Activated T-cell treated with anti-CD3 and anti-CD28 coated beads, Interleukin-2, amount 50 U/mL, for 24 hours (primary cell): Measurements from ENCODE around the gene PINK1.
"Not testable (repeated sequence)": the region's sequence is repeated elsewhere in the genome, so short reads cannot be mapped to it uniquely, and the experiment has no call there.

Experiments
- DNase-seq: peaks from one replicate; pipeline ENCODE4 v3.0.0-alpha.2; 2020
- H3K27ac Mint-ChIP-seq: 2 replicates; pipeline ENCODE4 v1.8.0; 2020; ENCODE audit warnings: mild to moderate bottlenecking, mixed read lengths
- H3K27me3 Mint-ChIP-seq: 2 replicates; pipeline ENCODE4 v1.8.0; 2020; ENCODE audit warnings: mixed read lengths
- H3K36me3 Mint-ChIP-seq: 2 replicates; pipeline ENCODE4 v1.8.0; 2020; ENCODE audit warnings: low read depth, mixed read lengths
- H3K4me1 Mint-ChIP-seq: 2 replicates; pipeline ENCODE4 v1.8.0; 2020; ENCODE audit warnings: low read depth, mixed read lengths
- H3K4me3 Mint-ChIP-seq: 2 replicates; pipeline ENCODE4 v1.8.0; 2020; ENCODE audit warnings: mild to moderate bottlenecking, moderate library complexity, mixed read lengths
- H3K9me3 Mint-ChIP-seq: 2 replicates; pipeline ENCODE4 v1.8.0; 2020; ENCODE audit warnings: mixed read lengths

PINK1 gene

DNA sequence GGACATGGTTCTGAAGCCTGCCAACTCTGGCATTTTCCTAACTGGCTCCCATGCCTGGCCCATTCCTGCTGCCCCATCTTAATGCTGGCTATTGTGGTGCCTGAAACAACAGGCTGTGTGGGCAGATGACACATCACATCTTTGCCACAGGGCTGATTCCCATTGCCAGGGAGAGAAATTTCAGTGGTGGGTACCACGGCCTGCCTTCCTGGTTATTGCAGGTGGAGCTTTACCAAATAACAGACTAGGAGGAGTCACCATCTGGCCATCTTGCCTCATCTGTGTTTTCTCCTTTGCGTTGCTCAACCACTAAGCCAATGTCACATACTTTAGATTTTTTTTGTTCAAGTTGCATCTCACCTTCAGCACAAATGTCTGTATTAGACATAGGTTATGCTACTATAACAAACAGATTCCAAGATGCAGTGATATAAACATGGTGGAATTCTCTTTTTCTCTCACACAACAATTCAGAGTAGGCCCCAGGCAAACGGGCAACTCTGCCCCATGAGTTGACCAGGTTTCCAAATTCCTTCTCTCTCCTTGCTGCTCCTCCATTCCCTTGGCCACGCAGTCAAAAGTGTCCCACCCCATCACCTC is 30.3 kb upstream of the PINK1 start:
- no peaks in the 10 kb centered on the region for H3K27me3 Mint-ChIP-seq
- H3K4me1 Mint-ChIP-seq: no peaks in the 10 kb centered on the region
- H3K36me3 Mint-ChIP-seq: no peaks in the 10 kb centered on the region
- H3K9me3 Mint-ChIP-seq: no peaks in the 10 kb centered on the region
- H3K27ac Mint-ChIP-seq: no peak overlapping the region
- no peak overlapping the region for H3K4me3 Mint-ChIP-seq
- DNase-seq: no peak

DNA sequence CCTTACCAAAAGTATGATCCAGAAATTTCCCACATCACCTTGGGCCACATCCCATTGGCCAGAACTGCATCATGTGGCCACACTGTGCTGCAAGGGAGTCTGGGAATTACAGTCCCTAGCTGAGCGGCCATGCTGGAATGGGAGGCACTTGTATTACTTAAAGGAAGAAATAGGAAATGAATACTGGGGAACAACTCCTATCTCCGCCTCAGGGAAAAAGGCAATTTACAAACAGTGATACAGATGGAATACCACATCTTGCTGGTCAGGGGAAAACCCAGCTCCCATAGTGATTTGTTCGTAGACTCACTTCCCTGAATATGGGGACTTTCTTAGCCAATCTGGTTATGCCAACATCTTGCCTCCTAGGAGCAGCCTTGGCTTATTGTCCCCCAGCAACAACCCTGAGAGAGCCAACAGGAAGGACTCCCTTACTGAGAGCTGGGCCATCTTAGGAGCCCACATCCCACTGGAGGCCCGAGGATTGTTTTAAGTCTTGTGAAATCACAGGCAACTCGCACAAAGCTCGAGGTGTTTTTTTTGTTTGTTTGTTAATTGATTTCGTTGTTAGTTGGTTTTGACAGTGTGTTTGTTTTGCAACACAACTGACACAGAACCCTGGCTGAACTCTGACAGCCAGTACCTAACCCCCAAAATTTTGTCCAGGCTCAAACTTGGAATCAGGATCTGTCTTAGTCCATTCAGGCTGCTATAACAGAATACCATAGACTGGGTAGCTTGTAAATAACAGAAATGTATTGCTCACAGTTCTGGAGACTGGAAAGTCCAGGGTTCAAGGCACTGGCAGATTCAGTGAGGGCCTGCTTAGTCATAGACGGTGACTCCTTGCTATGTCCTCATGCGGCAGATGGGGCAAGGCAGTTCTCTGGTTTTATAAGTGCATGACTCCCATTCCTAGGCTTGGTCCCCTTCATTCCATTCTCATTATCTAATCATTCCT is 29.5 kb upstream of the PINK1 start:
- Mint-ChIP-seq H3K9me3 (no peaks in the 10 kb centered on the region), H3K27ac (no peak overlapping the region)

GRCh38 chr1:20604678-20605077 is 28.6 kb upstream of the PINK1 start:
- no peaks in the 10 kb centered on the region for H3K27me3 Mint-ChIP-seq

More for the DNA sequence above, 29.5 kb upstream of the PINK1 start:
- no peak for DNase-seq
- H3K27me3 Mint-ChIP-seq: no peaks in the 10 kb centered on the region
- H3K4me1 Mint-ChIP-seq: no peaks in the 10 kb centered on the region
- H3K36me3 Mint-ChIP-seq: no peaks in the 10 kb centered on the region
- no peak overlapping the region for H3K4me3 Mint-ChIP-seq

DNA sequence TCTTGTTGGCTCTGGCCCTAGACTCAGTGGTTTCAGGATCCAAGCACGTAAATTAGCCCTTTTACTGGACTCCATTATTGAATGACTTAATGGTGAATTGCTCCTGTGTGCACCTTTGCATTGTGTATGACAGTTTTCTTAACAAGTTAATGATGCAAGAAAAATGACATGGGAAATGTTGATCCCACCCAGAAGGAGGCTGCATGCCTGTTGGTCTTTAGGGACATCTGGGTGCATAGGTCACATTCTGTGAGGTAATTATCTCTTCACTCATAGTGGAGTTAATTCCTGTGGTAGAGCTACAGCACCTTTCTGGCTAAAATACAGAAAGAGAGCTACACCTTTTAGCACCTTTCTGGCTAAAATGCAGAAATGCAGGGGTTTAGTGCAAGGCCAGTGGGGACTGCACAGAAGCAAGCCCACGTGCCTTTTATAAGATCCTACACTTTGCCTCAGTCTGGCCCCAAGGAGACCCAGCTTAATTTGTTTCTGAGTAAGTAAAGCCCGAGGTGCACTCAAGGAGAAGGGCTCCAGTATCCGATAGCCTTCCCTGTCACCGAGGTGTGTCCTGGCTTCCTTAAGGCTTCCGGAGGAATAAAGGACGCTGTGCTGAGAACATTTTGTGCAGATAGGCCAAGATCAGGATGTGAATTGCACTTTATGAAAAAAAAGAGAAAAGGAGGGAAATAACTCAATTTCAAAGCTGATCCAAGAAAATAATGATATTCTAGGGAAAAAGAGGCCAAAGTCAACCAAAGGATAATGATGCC is 26.3 kb upstream of the PINK1 start:
- H3K9me3 Mint-ChIP-seq, H3K36me3 Mint-ChIP-seq, H3K4me1 Mint-ChIP-seq, H3K4me3 Mint-ChIP-seq, H3K27ac Mint-ChIP-seq, DNase-seq, H3K27me3 Mint-ChIP-seq: not testable (repeated sequence)

More at GRCh38 chr1:20604678-20605077, 28.6 kb upstream of the PINK1 start:
- no peaks in the 10 kb centered on the region for H3K9me3 Mint-ChIP-seq
- no peak overlapping the region for H3K4me3 Mint-ChIP-seq
- no peaks in the 10 kb centered on the region for H3K4me1 Mint-ChIP-seq
- DNase-seq: no peak
- H3K27ac Mint-ChIP-seq: no peak overlapping the region
- no peaks in the 10 kb centered on the region for H3K36me3 Mint-ChIP-seq

- no peaks in the 10 kb centered on the region for H3K9me3 Mint-ChIP-seq
- H3K27ac Mint-ChIP-seq: no peak overlapping the region
- no peaks in the 10 kb centered on the region for H3K4me1 Mint-ChIP-seq
- no peaks in the 10 kb centered on the region for H3K27me3 Mint-ChIP-seq
- no peak for DNase-seq
- no peaks in the 10 kb centered on the region for H3K36me3 Mint-ChIP-seq
- no peak overlapping the region for H3K4me3 Mint-ChIP-seq
Observed at GRCh38 chr1:20609541-20609940, 23.7 kb upstream of the PINK1 start.

GRCh38 chr1:20610970-20611369 is 22.3 kb upstream of the PINK1 start:
- no peaks in the 10 kb centered on the region for H3K36me3 Mint-ChIP-seq
- H3K27ac Mint-ChIP-seq: no peak overlapping the region
- H3K9me3 Mint-ChIP-seq: no peaks in the 10 kb centered on the region
- no peaks in the 10 kb centered on the region for H3K4me1 Mint-ChIP-seq
- no peak overlapping the region for H3K4me3 Mint-ChIP-seq
- peaks cover 2% of the 10 kb centered on the region for H3K27me3 Mint-ChIP-seq
- DNase-seq: no peak

DNA sequence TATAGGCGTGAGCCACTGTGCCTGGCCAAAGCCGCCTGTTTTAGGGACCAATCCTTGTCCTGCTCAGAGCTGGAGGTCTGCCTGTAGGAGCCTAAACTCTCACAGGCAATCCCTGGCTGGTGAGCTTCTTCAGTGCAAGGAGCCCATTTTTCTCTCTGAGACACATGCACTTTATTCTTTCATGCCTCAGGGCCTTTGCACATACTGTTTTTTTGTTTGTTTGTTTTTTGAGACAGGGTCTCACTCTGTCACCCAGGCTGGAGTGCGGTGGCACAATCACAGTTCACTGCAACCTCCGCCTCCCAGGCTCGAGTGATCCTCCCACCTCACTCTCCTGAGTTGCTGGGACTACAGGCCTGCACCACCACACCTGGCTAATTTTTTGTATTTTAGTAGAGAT is 21.6 kb upstream of the PINK1 start:
- no peak for DNase-seq
- no peaks in the 10 kb centered on the region for H3K36me3 Mint-ChIP-seq
- no peaks in the 10 kb centered on the region for H3K9me3 Mint-ChIP-seq
- H3K4me3 Mint-ChIP-seq: no peak overlapping the region
- peaks cover 5% of the 10 kb centered on the region for H3K27me3 Mint-ChIP-seq
- no peak overlapping the region for H3K27ac Mint-ChIP-seq
- H3K4me1 Mint-ChIP-seq: no peaks in the 10 kb centered on the region

GRCh38 chr1:20612221-20612746 is 21.0 kb upstream of the PINK1 start:
- no peak for DNase-seq
- no peaks in the 10 kb centered on the region for H3K4me1 Mint-ChIP-seq
- H3K27me3 Mint-ChIP-seq: peaks cover 10% of the 10 kb centered on the region
- no peak overlapping the region for H3K27ac Mint-ChIP-seq
- H3K4me3 Mint-ChIP-seq: no peak overlapping the region
- no peaks in the 10 kb centered on the region for H3K9me3 Mint-ChIP-seq
- H3K36me3 Mint-ChIP-seq: no peaks in the 10 kb centered on the region

DNA sequence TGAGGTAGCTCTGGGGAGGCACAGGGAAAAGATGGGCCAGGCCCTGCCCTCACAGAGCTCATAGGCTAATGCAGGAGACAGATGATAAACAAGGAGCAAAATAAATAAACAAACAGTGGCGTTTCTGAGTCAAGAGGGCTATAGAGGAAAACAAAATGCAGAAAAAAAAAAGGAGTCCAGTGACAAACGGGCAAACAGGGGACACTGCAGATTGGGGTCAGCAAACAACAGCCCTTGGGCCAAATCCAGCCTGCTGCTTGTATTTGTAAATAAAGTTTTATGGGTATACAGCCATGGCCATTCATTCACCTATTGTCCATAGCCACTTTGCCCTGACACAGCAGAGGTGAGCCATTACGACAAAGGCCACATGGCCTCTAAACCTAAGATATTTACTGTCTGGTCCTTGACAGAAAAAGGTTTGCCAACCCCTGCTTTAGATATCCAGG is 19.1 kb upstream of the PINK1 start:
- no peaks in the 10 kb centered on the region for H3K36me3 Mint-ChIP-seq
- H3K27me3 Mint-ChIP-seq: peaks cover 10% of the 10 kb centered on the region
- H3K4me3 Mint-ChIP-seq: no peak overlapping the region
- H3K27ac Mint-ChIP-seq: no peak overlapping the region
- no peak for DNase-seq
- H3K4me1 Mint-ChIP-seq: no peaks in the 10 kb centered on the region
- no peaks in the 10 kb centered on the region for H3K9me3 Mint-ChIP-seq

DNA sequence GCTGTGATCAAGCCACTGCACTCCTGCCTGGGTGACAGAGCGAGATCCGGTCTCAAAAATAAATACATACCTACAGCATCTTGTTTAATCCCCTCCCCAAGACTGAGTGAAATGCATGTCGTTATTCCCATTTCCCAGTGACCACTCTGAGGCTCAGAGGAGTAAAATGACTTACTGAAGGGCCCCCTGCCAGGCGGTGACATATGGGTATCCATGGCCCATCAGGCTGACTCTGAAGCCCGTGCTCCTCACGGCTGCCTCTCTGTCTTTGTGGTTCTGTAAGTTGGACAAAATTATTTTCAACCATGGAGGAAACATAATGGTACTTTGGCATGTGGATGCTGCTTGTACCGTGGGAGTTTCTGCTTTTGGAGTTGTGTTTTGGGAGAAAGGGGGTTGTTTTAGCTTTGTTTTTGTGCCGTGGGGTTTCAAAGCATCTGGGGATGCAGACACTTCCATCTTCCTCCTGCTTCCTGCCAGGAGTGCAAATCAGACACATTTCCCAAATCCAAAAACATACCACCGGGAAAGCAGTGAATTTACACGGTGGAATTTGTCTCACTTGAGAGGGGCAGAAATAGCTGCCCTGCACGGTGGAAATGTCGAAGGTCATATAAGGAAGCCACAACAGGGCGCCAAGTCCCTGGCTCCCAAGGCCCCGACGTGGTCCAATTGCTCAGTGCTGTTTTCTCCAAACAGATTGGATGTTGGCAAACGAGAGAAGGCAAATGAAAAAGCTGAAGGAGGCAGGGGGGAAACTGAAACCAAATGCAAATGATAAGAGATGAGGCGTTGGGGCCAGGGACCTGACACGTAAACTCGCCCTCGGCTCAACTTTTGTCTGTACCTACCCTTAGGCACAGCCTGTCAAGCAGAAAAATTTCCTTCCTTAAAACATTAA is 17.1 kb upstream of the PINK1 start:
- Mint-ChIP-seq H3K36me3 (no peaks in the 10 kb centered on the region), H3K4me1 (no peaks in the 10 kb centered on the region), H3K27me3 (peaks cover 10% of the 10 kb centered on the region), H3K4me3 (no peak overlapping the region), H3K9me3 (no peaks in the 10 kb centered on the region), H3K27ac (no peak overlapping the region)
- DNase-seq: no peak

DNA sequence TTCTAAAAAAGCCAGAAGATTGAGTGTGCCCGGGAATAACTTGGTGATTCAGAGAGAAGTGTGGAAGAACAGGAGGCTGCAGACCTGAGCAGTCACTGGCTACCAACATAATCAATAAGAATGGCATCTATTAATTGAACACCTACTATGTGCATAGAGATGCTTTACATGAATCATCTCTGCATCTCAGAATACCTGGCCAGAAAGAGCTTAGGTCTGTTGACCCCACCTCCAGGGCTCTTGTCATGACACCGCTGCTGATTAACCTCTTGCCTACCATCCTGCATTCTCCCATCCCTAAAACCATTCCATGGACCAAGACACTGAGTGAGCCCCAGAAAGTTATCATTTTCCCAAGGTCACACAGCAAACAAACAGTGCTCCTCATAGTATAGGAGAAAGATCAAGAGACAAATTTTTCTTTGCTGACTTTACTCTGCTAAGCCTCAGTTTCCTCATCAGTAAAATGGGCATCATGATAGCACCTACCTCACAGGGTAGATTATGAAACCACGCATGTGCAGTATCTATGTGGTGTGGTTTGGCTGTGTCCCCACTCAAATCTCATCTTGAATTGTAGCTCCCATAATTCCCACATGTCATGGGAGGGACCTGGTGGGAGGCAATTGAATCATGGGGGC is 16.3 kb upstream of the PINK1 start:
- Mint-ChIP-seq H3K27ac (no peak overlapping the region), H3K36me3 (no peaks in the 10 kb centered on the region), H3K9me3 (no peaks in the 10 kb centered on the region), H3K4me3 (no peak overlapping the region), H3K27me3 (peaks cover 10% of the 10 kb centered on the region), H3K4me1 (no peaks in the 10 kb centered on the region)
- no peak for DNase-seq

DNA sequence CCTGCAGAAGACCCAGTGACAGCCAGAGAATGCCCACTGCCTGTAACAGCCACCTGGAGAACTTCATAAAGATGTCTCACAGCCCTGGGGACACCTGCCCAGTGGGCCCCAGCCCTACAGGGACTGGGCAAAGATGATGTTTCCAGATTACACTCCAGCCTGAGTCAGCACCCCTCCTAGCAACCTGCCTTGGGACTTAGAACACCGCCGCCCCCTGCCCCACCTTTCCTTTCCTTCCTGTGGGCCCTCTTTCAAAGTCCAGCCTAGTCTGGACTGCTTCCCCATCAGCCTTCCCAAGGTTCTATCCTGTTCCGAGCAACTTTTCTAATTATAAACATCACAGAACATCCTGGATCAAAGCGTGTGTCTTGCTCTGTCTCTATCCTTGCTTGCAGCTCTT is 14.7 kb upstream of the PINK1 start:
- Mint-ChIP-seq H3K27ac (no peak overlapping the region), H3K36me3 (no peaks in the 10 kb centered on the region), H3K4me3 (no peak overlapping the region), H3K9me3 (no peaks in the 10 kb centered on the region), H3K27me3 (peaks cover 13% of the 10 kb centered on the region), H3K4me1 (no peaks in the 10 kb centered on the region)
- DNase-seq: no peak

GRCh38 chr1:20619999-20620398 is 13.3 kb upstream of the PINK1 start:
- Mint-ChIP-seq H3K9me3 (no peaks in the 10 kb centered on the region), H3K27ac (no peak overlapping the region), H3K36me3 (no peaks in the 10 kb centered on the region), H3K4me1 (no peaks in the 10 kb centered on the region), H3K4me3 (no peak overlapping the region), H3K27me3 (peaks cover 13% of the 10 kb centered on the region)
- DNase-seq: no peak
